Erythroblast (primary cell): ENCODE data around the gene CALML4.

Experiments
- GATA1 ChIP-seq: IDR thresholded peaks from 2 replicates; pipeline ENCODE4 v1.6.1; 2011; ENCODE audit warnings: low read depth, mild to moderate bottlenecking, control low read depth, low read length, moderate library complexity
- POLR2A ChIP-seq: IDR thresholded peaks from 2 replicates; pipeline ENCODE4 v1.6.1; 2011; ENCODE audit warnings: mild to moderate bottlenecking, low read length

DNA sequence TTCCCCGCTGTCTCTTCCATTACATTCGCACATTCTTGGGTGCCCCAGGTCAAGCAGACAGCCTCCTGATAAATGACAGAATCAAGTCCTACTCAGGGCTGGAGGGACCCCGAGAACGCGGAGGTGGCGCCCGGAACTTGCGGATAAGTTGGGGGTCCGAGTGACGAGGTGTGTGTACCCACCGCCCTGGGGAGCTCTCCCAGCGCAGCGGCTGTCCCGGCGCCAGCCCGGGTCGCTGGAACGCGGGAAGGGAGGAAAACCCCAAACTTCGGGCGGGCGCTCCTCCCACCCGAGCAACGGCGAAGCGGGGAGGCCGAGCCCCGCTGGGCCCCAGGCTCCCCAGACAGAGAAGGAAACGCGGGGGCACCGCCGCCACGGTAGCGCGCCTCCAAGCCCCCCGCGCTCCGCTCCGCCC, 23.8 kb upstream of the CALML4 start:
- no peak for TF ChIP-seq POLR2A
- TF ChIP-seq GATA1, result no peak
